GM19468 (cell line): ENCODE measurements around the gene NF1.
"Not testable (repeated sequence)": the region's sequence is repeated elsewhere in the genome, so short reads cannot be mapped to it uniquely, and the experiment has no call there.

ENCODE experiments used
- ATAC-seq: cut with Tn5 transposase; IDR thresholded peaks from one replicate; pipeline ENCODE4 v1.9.1; 2021; ENCODE audit warnings: mild to moderate bottlenecking, moderate library complexity, moderate number of reproducible peaks; ENCODE audit not compliant: unreplicated experiment; ENCODE audit errors: extremely low read depth

Gene NF1

GRCh38 chr17:31287932-31288331 is 193.2 kb downstream of the NF1 start:
- not testable (repeated sequence) for ATAC-seq

GRCh38 chr17:31289790-31290189 is 195.0 kb downstream of the NF1 start:
- no peak for ATAC-seq

- no peak for ATAC-seq
These were observed 197.0 kb downstream of the NF1 start for GRCh38 chr17:31291820-31292219.

GRCh38 chr17:31293581-31293980 is 198.8 kb downstream of the NF1 start:
- no peak for ATAC-seq

- ATAC-seq: no peak
These were observed 199.5 kb downstream of the NF1 start for GRCh38 chr17:31294231-31294630.

- no peak for ATAC-seq
These were observed 200.2 kb downstream of the NF1 start for GRCh38 chr17:31294820-31295488.

- no peak for ATAC-seq
These were observed 200.7 kb downstream of the NF1 start for GRCh38 chr17:31295489-31295871.

GRCh38 chr17:31296142-31296541 is 201.4 kb downstream of the NF1 start:
- no peak for ATAC-seq

- ATAC-seq: no peak
These were observed 202.3 kb downstream of the NF1 start, which contains the start of gene OMG for GRCh38 chr17:31297090-31297489. TSS of gene OMG (minus strand) at chr17:31297239. CDS start at chr17:31296331, 908 bp downstream.

- ATAC-seq: no peak
These were observed 204.8 kb downstream of the NF1 start for GRCh38 chr17:31299624-31300023.

GRCh38 chr17:31307640-31308039 is 212.9 kb downstream of the NF1 start:
- no peak for ATAC-seq

GRCh38 chr17:31308372-31309334 is 213.9 kb downstream of the NF1 start:
- ATAC-seq: no peak

- no peak for ATAC-seq
These were observed 214.8 kb downstream of the NF1 start for GRCh38 chr17:31309556-31309955.

- no peak for ATAC-seq
These were observed 215.5 kb downstream of the NF1 start for GRCh38 chr17:31310260-31310659.

- no peak for ATAC-seq
These were observed 216.1 kb downstream of the NF1 start for GRCh38 chr17:31310886-31311285.

- no peak for ATAC-seq
These were observed 216.7 kb downstream of the NF1 start for GRCh38 chr17:31311526-31311925.

- ATAC-seq: not testable (repeated sequence)
These were observed 217.4 kb downstream of the NF1 start for GRCh38 chr17:31312223-31312622.

GRCh38 chr17:31313982-31314781 is 219.4 kb downstream of the NF1 start, which contains the start of gene EVI2B:
TSS of gene EVI2B (minus strand) at chr17:31314054. CDS start at chr17:31305609, 8,445 bp downstream.
- ATAC-seq: no peak

- no peak for ATAC-seq
These were observed 220.0 kb downstream of the NF1 start for GRCh38 chr17:31314782-31315100.

GRCh38 chr17:31318298-31318801 is 223.6 kb downstream of the NF1 start:
- ATAC-seq: no peak
